ELF-1 (cell line): ENCODE results near the gene AVPI1.
"Not testable (repeated sequence)": the region's sequence is repeated elsewhere in the genome, so short reads cannot be mapped to it uniquely, and the experiment has no call there.

Experiments
- DNase-seq: peaks from one replicate; pipeline ENCODE4 v3.0.0-alpha.2; 2016; ENCODE audit warnings: low read depth, low spot score

The AVPI1 gene

GRCh38 chr10:97711640-97712572 lies 24.9 kb upstream of the AVPI1 start:
- DNase-seq, result no peak

- peak; percentile 75 for DNase-seq
These were observed 22.2 kb upstream of the AVPI1 start for GRCh38 chr10:97708976-97709946.

GRCh38 chr10:97708167-97708566 lies 21.1 kb upstream of the AVPI1 start:
- DNase-seq, result no peak

- DNase-seq, result no peak
These were observed 20.3 kb upstream of the AVPI1 start for GRCh38 chr10:97707134-97707861.

GRCh38 chr10:97705006-97705670 lies 18.1 kb upstream of the AVPI1 start:
- DNase-seq, result no peak

GRCh38 chr10:97704341-97704740 lies 17.3 kb upstream of the AVPI1 start:
- DNase-seq, result peak; percentile 51

GRCh38 chr10:97703398-97704067 lies 16.5 kb upstream of the AVPI1 start:
- no peak for DNase-seq

- DNase-seq, result peak; percentile 79
These were observed 14.5 kb upstream of the AVPI1 start for GRCh38 chr10:97701438-97702069.

GRCh38 chr10:97698072-97698655 lies 11.1 kb upstream of the AVPI1 start:
- DNase-seq, result not testable (repeated sequence)

GRCh38 chr10:97690133-97690532 lies 3.1 kb upstream of the AVPI1 start:
- DNase-seq, result no peak

GRCh38 chr10:97689559-97690020 lies 2.5 kb upstream of the AVPI1 start:
- no peak for DNase-seq

- DNase-seq, result no peak
These were observed 1.0 kb upstream of the AVPI1 start for GRCh38 chr10:97687785-97688781.

- no peak for DNase-seq
These were observed 610 bp downstream of the AVPI1 start for GRCh38 chr10:97686301-97686961.

GRCh38 chr10:97685395-97685958 lies 1.6 kb downstream of the AVPI1 start:
- peak; percentile 89 for DNase-seq

- DNase-seq, result no peak
These were observed 2.1 kb downstream of the AVPI1 start for GRCh38 chr10:97684866-97685394.

GRCh38 chr10:97684368-97684713 lies 2.7 kb downstream of the AVPI1 start:
- not testable (repeated sequence) for DNase-seq
